Hepatocyte (in vitro differentiated cells): ENCODE data around the gene EIF3D. TPM values are rescaled to one million over a fixed set of nuclear protein-coding genes. Genes with fewer than 3 reads are reported as not detected.

ENCODE experiments used
- DNase-seq: peaks from one replicate; pipeline ENCODE4 v3.0.0-alpha.2; 2016; ENCODE audit warnings: low spot score
- H2AFZ ChIP-seq: fragments of 200-600 bp; sonication (generic); 2 replicates; pipeline ENCODE4 v1.6.0; 2016; ENCODE audit warnings: antibody characterized with exemption, mild to moderate bottlenecking
- H3K27ac ChIP-seq: fragments of 200-600 bp; sonication (generic); 2 replicates; pipeline ENCODE4 v1.5.1; 2016; ENCODE audit warnings: mild to moderate bottlenecking
- H3K27me3 ChIP-seq: fragments of 200-600 bp; sonication (generic); 2 replicates; pipeline ENCODE4 v1.6.1; 2016
- H3K36me3 ChIP-seq: fragments of 200-600 bp; sonication (generic); replicated peaks from 2 replicates; pipeline ENCODE4 v1.5.1; 2016; ENCODE audit warnings: low read depth; ENCODE audit not compliant: insufficient read depth
- H3K4me1 ChIP-seq: fragments of 200-600 bp; sonication (generic); 2 replicates; pipeline ENCODE4 v1.5.1; 2016; ENCODE audit warnings: mild to moderate bottlenecking, moderate library complexity; ENCODE audit not compliant: insufficient read depth
- H3K4me2 ChIP-seq: fragments of 200-600 bp; sonication (generic); 2 replicates; pipeline ENCODE4 v1.6.0; 2016
- H3K4me3 ChIP-seq: fragments of 200-600 bp; sonication (generic); 2 replicates; pipeline ENCODE4 v1.5.1; 2016; ENCODE audit warnings: mild to moderate bottlenecking
- H3K79me2 ChIP-seq: fragments of 200-600 bp; sonication (generic); 2 replicates; pipeline ENCODE4 v1.6.0; 2017; ENCODE audit warnings: mild to moderate bottlenecking
- H3K9me2 ChIP-seq: fragments of 200-600 bp; sonication (generic); replicated peaks from 2 replicates; pipeline ENCODE4 v1.6.0; 2017; ENCODE audit warnings: mild to moderate bottlenecking; ENCODE audit not compliant: insufficient read depth
- H3K9me3 ChIP-seq: fragments of 200-600 bp; sonication (generic); 2 replicates; pipeline ENCODE4 v1.5.1; 2016; ENCODE audit warnings: low read depth, mild to moderate bottlenecking
- H4K20me1 ChIP-seq: fragments of 200-600 bp; sonication (generic); 2 replicates; pipeline ENCODE4 v1.6.0; 2016; ENCODE audit warnings: mild to moderate bottlenecking; ENCODE audit not compliant: insufficient read depth, poor library complexity, severe bottlenecking
- CTCF ChIP-seq: fragments of 200-600 bp; sonication (generic); IDR thresholded peaks from 2 replicates; pipeline ENCODE4 v1.5.1; 2016; ENCODE audit warnings: antibody characterized with exemption, mild to moderate bottlenecking; ENCODE audit not compliant: poor library complexity
- EZH2 ChIP-seq: fragments of 200-600 bp; sonication (generic); IDR thresholded peaks from 2 replicates; pipeline ENCODE4 v1.6.1; 2016; ENCODE audit warnings: antibody characterized with exemption, mild to moderate bottlenecking, borderline replicate concordance
- EZH2phosphoT487 ChIP-seq: fragments of 200-600 bp; sonication (generic); IDR thresholded peaks from one replicate; pipeline ENCODE4 v1.6.1; 2018; ENCODE audit warnings: antibody characterized with exemption, mild to moderate bottlenecking, low read depth, moderate library complexity; ENCODE audit not compliant: unreplicated experiment, severe bottlenecking
- WGBS: methylation state at CpG from one replicate; pipeline ENCODE4 v1.1.6; 2016; ENCODE audit warnings: low lambda C conversion rate; ENCODE audit errors: missing lambda C conversion rate; 5-methylcytosine and 5-hydroxymethylcytosine counted together
- polyA plus RNA-seq: library from polyadenylated mRNA; unstranded; fragments of >200 nt; fragmentation: Nextera tagmentation; extraction: Ambion mirVana; gene quantifications from 2 replicates; pipeline ENCODE4 v1.2.1, GENCODE V29; 2016
- total RNA-seq: library from RNA; depleted of rRNA; stranded (reverse); fragments of >200 nt; gene quantifications from 2 replicates; pipeline ENCODE4 v1.2.3, GENCODE V29; 2014

The EIF3D gene
- total and polyA plus RNA-seq, 2 experiments from 2014 or later, result 70.4 to 171 TPM

- no peak for DNase-seq
- peaks cover 9% of the 10 kb centered on the region for H3K27me3 ChIP-seq
- no peaks in the 10 kb centered on the region for H3K4me1 ChIP-seq
- no peaks in the 10 kb centered on the region for H3K9me2 ChIP-seq
- no peaks in the 10 kb centered on the region for H4K20me1 ChIP-seq
- H3K4me2 ChIP-seq, result no peak overlapping the region
- no peak overlapping the region for H3K4me3 ChIP-seq
- no peak overlapping the region for H2AFZ ChIP-seq
- no peak for TF ChIP-seq CTCF
- no peak for TF ChIP-seq EZH2
- no peaks in the 10 kb centered on the region for H3K9me3 ChIP-seq
- H3K27ac ChIP-seq, result no peak overlapping the region
- WGBS, result 89% methylated on average over 13 of the region's 13 CpGs
- H3K36me3 ChIP-seq, result no peaks in the 10 kb centered on the region
- no peaks in the 10 kb centered on the region for H3K79me2 ChIP-seq
Observed at GRCh38 chr22:36550701-36551495, 21.9 kb upstream of the EIF3D start.

- 78% methylated on average over 5 of the region's 5 CpGs for WGBS
- H2AFZ ChIP-seq, result no peak overlapping the region
Observed at GRCh38 chr22:36549033-36549432, 20.1 kb upstream of the EIF3D start.

GRCh38 chr22:36548606-36549005 is 19.6 kb upstream of the EIF3D start:
- 66% methylated on average over 14 of the region's 14 CpGs for WGBS

More at GRCh38 chr22:36549033-36549432, 20.1 kb upstream of the EIF3D start:
- Histone ChIP-seq H3K27ac (no peak overlapping the region), H3K9me2 (no peaks in the 10 kb centered on the region), H3K4me3 (no peak overlapping the region), H4K20me1 (no peaks in the 10 kb centered on the region), H3K36me3 (no peaks in the 10 kb centered on the region), H3K4me1 (no peaks in the 10 kb centered on the region), H3K9me3 (no peaks in the 10 kb centered on the region), H3K4me2 (no peak overlapping the region), H3K27me3 (peaks cover 9% of the 10 kb centered on the region), H3K79me2 (no peaks in the 10 kb centered on the region)
- TF ChIP-seq CTCF (no peak), EZH2 (no peak), EZH2phosphoT487 (no peak)
- DNase-seq, result no peak

More at GRCh38 chr22:36548606-36549005, 19.6 kb upstream of the EIF3D start:
- H3K4me2 ChIP-seq, result no peak overlapping the region
- no peak overlapping the region for H2AFZ ChIP-seq
- no peak overlapping the region for H3K27ac ChIP-seq
- H3K4me1 ChIP-seq, result no peaks in the 10 kb centered on the region
- H3K9me3 ChIP-seq, result no peaks in the 10 kb centered on the region
- H4K20me1 ChIP-seq, result no peaks in the 10 kb centered on the region
- DNase-seq, result no peak
- no peaks in the 10 kb centered on the region for H3K79me2 ChIP-seq
- no peaks in the 10 kb centered on the region for H3K9me2 ChIP-seq
- H3K4me3 ChIP-seq, result no peak overlapping the region
- no peaks in the 10 kb centered on the region for H3K36me3 ChIP-seq
- TF ChIP-seq EZH2phosphoT487 (no peak), CTCF (no peak), EZH2 (no peak)
- H3K27me3 ChIP-seq, result peaks cover 9% of the 10 kb centered on the region
